ENCODE data around the gene PON2.

- TF ChIP-seq, protein P1, sequence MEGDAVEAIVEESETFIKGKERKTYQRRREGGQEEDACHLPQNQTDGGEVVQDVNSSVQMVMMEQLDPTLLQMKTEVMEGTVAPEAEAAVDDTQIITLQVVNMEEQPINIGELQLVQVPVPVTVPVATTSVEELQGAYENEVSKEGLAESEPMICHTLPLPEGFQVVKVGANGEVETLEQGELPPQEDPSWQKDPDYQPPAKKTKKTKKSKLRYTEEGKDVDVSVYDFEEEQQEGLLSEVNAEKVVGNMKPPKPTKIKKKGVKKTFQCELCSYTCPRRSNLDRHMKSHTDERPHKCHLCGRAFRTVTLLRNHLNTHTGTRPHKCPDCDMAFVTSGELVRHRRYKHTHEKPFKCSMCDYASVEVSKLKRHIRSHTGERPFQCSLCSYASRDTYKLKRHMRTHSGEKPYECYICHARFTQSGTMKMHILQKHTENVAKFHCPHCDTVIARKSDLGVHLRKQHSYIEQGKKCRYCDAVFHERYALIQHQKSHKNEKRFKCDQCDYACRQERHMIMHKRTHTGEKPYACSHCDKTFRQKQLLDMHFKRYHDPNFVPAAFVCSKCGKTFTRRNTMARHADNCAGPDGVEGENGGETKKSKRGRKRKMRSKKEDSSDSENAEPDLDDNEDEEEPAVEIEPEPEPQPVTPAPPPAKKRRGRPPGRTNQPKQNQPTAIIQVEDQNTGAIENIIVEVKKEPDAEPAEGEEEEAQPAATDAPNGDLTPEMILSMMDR (IDR thresholded peaks at IDR 0.05) = no peak
- TF ChIP-seq POLR2A (IDR thresholded peaks at IDR 0.05) (no peak), POLR2AphosphoS5 (IDR thresholded peaks at IDR 0.05) (no peak)
Measured at GRCh38 chr7:95481271-95482165, 46.7 kb upstream of the PON2 start.

All from upper lobe of left lung (tissue), 4 donors.